Gastroesophageal sphincter (tissue), 3 donors: Measurements from ENCODE around the gene ERCC6.

Experiments
- EP300 ChIP-seq: sonication (generic); formaldehyde crosslinking; IDR thresholded peaks from one replicate; pipeline ENCODE4 v1.6.1; 2017; ENCODE audit warnings: antibody characterized with exemption, mild to moderate bottlenecking
- POLR2A ChIP-seq, 2 donors: fragments of 450-650 bp; IDR thresholded peaks; one replicate each; pipeline ENCODE4 v1.6.1; 2017; ENCODE audit warnings: antibody characterized with exemption in 2 of 2, mild to moderate bottlenecking in 2 of 2, moderate library complexity in 1 of 2
- POLR2AphosphoS5 ChIP-seq: sonication (generic); formaldehyde crosslinking; IDR thresholded peaks from one replicate; pipeline ENCODE4 v1.6.1; 2017; ENCODE audit warnings: antibody characterized with exemption
- TF ChIP-seq, protein P1 (sequence below), 4 experiments: fragments of 200-600 bp in 2 of 4; fragments of 450-650 bp in 2 of 4; sonication (generic) in 1 of 4; IDR thresholded peaks; one replicate each; pipeline ENCODE4 v1.5.1; 2017 to 2019; ENCODE audit warnings: antibody characterized with exemption in 4 of 4, mild to moderate bottlenecking in 2 of 4, moderate library complexity in 2 of 4

DNA sequence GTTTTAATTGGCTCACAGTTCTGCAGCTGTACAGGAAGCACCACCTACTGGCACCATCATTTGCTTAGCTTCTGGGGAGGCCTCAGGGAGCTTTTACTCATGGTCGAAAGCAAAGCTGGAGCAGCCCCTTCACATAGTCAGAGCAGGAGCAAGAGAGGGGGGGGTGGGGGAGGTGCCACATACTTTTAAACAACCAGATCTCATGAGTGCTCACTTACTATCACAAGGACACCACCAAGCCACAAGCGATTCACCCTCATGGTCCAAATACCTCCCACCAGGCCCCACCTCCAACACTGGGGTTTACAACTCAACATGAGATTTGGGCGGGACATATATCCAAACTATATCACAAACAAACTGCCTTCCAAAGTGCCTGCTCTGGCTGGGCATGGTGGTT is 39.5 kb upstream of the ERCC6 start:
- TF ChIP-seq, protein P1, sequence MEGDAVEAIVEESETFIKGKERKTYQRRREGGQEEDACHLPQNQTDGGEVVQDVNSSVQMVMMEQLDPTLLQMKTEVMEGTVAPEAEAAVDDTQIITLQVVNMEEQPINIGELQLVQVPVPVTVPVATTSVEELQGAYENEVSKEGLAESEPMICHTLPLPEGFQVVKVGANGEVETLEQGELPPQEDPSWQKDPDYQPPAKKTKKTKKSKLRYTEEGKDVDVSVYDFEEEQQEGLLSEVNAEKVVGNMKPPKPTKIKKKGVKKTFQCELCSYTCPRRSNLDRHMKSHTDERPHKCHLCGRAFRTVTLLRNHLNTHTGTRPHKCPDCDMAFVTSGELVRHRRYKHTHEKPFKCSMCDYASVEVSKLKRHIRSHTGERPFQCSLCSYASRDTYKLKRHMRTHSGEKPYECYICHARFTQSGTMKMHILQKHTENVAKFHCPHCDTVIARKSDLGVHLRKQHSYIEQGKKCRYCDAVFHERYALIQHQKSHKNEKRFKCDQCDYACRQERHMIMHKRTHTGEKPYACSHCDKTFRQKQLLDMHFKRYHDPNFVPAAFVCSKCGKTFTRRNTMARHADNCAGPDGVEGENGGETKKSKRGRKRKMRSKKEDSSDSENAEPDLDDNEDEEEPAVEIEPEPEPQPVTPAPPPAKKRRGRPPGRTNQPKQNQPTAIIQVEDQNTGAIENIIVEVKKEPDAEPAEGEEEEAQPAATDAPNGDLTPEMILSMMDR (IDR thresholded peaks at IDR 0.05), result no peak
- no peak for TF ChIP-seq POLR2A (IDR thresholded peaks at IDR 0.05)
- TF ChIP-seq EP300, result no peak
- no peak for TF ChIP-seq POLR2AphosphoS5
